Uterus (tissue), 2 donors: ENCODE results near the gene PAQR5.

Source experiments
- POLR2A ChIP-seq, 2 donors: fragments of 450-650 bp; IDR thresholded peaks; one replicate each; pipeline ENCODE4 v1.6.1; 2016; ENCODE audit warnings: antibody characterized with exemption in 2 of 2, mild to moderate bottlenecking in 1 of 2, moderate library complexity in 1 of 2
- TF ChIP-seq, protein P1 (sequence below), 4 experiments: fragments of 200-600 bp in 2 of 4; fragments of 450-650 bp in 2 of 4; sonication (generic) in 2 of 4; IDR thresholded peaks; one replicate each; pipeline ENCODE4 v1.5.1; 2016 to 2019; ENCODE audit warnings: antibody characterized with exemption in 4 of 4, mild to moderate bottlenecking in 2 of 4, moderate library complexity in 1 of 4

DNA sequence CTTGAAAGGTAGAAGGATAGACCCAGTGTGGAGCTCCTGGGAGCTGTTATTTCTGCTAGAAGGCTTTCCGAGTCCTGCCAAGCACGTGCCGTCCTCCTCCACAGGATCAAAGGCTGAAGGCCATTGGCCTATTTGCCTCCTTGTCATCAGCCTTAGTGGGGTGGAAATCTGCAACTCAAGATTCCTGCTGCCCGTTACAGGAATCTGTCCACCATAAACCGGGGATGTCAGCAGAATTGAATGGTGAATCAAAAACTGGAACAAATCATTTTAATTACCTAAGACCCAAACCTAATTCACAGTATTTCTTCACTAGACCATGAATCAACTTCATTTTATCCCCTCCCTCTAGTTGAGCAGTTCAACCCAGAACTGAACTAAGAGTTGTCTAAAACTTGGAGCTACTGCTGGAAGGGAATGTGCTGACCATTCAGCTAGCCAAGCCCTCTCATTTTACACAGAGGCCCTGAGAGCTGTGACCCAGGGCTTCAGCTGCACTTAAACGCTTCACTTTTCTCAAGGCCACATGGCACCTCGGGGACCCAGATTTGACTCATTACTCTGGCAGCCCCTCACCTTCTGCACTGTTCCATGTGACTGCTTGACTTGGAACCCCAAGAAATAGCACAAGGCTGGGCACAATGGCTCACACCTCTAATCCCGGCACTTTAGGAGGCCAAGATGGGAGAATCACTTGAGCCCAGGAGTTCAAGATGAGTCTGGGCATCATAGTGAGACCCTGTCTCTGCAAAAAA lies 78.7 kb downstream of the PAQR5 start:
- TF ChIP-seq, protein P1, sequence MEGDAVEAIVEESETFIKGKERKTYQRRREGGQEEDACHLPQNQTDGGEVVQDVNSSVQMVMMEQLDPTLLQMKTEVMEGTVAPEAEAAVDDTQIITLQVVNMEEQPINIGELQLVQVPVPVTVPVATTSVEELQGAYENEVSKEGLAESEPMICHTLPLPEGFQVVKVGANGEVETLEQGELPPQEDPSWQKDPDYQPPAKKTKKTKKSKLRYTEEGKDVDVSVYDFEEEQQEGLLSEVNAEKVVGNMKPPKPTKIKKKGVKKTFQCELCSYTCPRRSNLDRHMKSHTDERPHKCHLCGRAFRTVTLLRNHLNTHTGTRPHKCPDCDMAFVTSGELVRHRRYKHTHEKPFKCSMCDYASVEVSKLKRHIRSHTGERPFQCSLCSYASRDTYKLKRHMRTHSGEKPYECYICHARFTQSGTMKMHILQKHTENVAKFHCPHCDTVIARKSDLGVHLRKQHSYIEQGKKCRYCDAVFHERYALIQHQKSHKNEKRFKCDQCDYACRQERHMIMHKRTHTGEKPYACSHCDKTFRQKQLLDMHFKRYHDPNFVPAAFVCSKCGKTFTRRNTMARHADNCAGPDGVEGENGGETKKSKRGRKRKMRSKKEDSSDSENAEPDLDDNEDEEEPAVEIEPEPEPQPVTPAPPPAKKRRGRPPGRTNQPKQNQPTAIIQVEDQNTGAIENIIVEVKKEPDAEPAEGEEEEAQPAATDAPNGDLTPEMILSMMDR (IDR thresholded peaks at IDR 0.05) = no peak
- no peak for TF ChIP-seq POLR2A (IDR thresholded peaks at IDR 0.05)
